ENCODE data around the gene LRMDA. TPM values are rescaled to one million over a fixed set of nuclear protein-coding genes. Genes with fewer than 3 reads are reported as not detected.
"Not testable (repeated sequence)": the region's sequence is repeated elsewhere in the genome, so short reads cannot be mapped to it uniquely, and the experiment has no call there.

The LRMDA gene
- total and polyA plus RNA-seq, 2 donors: 7.9 to 17.7 TPM

DNA sequence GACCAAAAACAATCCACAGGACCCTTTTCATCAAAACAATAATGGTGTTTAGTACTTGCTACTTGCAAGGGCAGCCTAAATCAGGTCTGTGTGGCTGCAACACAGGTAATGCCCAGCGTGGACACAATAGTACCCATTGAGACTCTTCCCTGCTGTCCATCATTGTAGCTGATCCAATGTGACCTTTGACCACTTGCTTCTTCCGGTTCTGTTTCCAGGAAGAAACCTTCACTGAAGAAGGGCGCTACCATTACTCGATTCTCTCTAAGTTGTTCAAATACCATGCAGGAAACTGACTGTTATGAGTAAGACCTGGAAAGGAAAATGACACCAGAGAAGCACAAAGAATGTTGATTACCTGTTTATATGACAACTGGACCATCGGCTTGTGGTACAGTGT is 1128.9 kb downstream of the LRMDA start:
- Histone ChIP-seq H3K4me1 (ENCODE audit: insufficient read depth) (peaks cover 2% of the 10 kb centered on the region), H3K36me3 (ENCODE audit: insufficient read depth) (no peaks in the 10 kb centered on the region), H3K4me3 (ENCODE audit: low read depth, low read length) (no peak overlapping the region), H3K27ac (ENCODE audit: low read depth) (no peak overlapping the region)
- 94% methylated on average over 5 of the region's 5 CpGs for WGBS
- DNase-seq (ENCODE audit: extremely low spot score): no peak

DNA sequence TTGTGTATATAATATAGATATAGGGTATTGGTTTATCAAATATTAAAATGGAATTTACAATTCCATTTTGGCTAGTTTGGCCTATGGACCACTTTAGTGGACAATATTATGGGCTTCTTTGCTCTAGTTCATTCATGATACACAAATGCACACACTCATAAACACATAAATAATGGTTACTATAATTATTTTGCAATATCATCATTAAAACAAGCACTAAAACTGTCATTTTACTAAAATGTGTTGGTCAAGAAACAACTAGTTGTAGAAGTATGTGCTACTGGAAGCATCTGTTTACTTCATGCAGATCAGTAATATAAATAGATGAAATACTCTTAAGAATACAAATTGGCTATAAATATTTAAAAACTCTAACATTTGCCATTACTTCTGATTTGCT is 1131.9 kb downstream of the LRMDA start:
- Histone ChIP-seq H3K4me3 (ENCODE audit: low read depth, low read length) (no peak overlapping the region), H3K4me1 (ENCODE audit: insufficient read depth) (peaks cover 2% of the 10 kb centered on the region), H3K36me3 (ENCODE audit: insufficient read depth) (no peaks in the 10 kb centered on the region), H3K27ac (ENCODE audit: low read depth) (no peak overlapping the region)
- no peak for DNase-seq (ENCODE audit: extremely low spot score)

DNA sequence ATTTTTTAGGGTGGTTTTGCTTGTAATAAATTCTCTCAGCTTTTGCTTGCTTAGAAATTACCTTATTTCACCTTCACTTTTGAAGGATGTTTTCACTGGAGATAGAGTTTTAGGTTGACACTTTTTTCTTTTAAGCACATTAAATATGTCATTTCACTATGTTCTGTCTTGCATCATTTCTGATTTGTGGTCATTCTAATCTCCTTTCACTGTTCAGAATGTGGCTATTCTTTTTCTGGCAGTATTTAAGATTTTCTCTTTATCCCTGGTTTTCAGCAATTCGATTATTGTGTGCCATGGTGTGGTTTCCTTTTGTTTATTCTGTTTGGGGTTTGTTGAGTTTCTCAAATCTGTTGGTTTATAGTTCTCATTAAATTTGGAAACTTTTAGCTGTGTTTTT is 1140.6 kb downstream of the LRMDA start:
- no peaks in the 10 kb centered on the region for H3K4me1 ChIP-seq (ENCODE audit: insufficient read depth)
- 70% methylated on average over 1 of the region's 1 CpG for WGBS
- H3K4me3 ChIP-seq (ENCODE audit: low read depth, low read length): no peak overlapping the region
- H3K36me3 ChIP-seq (ENCODE audit: insufficient read depth): no peaks in the 10 kb centered on the region
- H3K27ac ChIP-seq (ENCODE audit: low read depth): no peak overlapping the region
- no peak for DNase-seq (ENCODE audit: extremely low spot score)

DNA sequence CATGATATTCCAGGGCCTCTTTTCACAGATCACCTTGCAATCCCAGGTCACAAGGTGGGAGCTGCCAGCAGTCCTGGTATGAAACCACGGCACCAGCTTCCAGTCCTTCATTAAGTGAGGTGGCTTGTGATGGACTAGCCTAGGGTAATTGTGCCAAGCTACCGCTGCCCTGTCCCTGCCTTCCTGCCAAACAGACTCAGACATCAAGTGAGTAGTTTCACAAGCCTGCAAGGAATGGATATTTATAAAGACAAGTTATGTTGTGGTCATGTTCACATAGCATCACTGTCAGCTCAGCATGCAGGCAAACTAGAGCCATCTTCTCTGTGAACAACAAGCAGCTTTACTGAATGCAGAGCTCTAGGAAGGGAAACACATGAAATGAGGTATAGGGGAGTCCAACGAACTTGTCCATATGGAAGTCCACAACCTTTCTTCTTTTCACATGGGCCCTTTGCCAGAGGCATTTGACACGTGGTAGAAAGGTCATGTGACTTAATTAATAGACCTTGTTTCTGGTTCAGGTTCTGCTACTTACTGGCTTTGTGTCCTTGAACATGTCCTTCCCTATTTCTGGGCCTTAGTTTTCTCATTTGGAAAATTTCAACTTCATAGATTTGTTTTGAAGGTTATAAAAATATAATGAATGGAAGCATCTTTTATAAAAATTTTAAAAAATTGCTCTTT is 1145.0 kb downstream of the LRMDA start:
- DNase-seq (ENCODE audit: extremely low spot score): no peak
- H3K36me3 ChIP-seq (ENCODE audit: insufficient read depth): no peaks in the 10 kb centered on the region
- no peak overlapping the region for H3K4me3 ChIP-seq (ENCODE audit: low read depth, low read length)
- H3K4me1 ChIP-seq (ENCODE audit: insufficient read depth): no peaks in the 10 kb centered on the region
- no peak overlapping the region for H3K27ac ChIP-seq (ENCODE audit: low read depth)
- WGBS: 70% methylated on average over 4 of the region's 4 CpGs

DNA sequence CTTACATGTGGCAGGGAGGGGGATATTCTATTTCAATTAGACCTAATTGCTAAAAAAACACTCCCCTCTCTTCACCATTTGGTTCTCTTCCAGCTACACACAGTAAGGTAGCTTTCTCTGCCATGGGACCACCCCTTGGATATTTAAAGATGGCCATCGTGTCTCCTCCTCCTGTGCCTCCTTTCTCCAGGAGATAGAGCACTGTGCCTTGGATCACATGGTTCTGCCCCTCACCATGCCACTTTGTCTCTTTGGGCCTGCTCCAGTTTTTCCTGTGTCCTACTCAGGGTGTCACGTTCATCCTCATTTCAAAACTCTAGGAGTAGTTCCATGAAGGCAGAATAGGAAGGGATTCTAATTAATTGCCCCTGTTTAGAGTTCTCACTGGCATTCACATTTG is 1146.0 kb downstream of the LRMDA start:
- Histone ChIP-seq H3K36me3 (ENCODE audit: insufficient read depth) (no peaks in the 10 kb centered on the region), H3K4me3 (ENCODE audit: low read depth, low read length) (no peak overlapping the region), H3K4me1 (ENCODE audit: insufficient read depth) (no peaks in the 10 kb centered on the region), H3K27ac (ENCODE audit: low read depth) (no peak overlapping the region)
- no peak for DNase-seq (ENCODE audit: extremely low spot score)
- 97% methylated on average over 2 of the region's 2 CpGs for WGBS

DNA sequence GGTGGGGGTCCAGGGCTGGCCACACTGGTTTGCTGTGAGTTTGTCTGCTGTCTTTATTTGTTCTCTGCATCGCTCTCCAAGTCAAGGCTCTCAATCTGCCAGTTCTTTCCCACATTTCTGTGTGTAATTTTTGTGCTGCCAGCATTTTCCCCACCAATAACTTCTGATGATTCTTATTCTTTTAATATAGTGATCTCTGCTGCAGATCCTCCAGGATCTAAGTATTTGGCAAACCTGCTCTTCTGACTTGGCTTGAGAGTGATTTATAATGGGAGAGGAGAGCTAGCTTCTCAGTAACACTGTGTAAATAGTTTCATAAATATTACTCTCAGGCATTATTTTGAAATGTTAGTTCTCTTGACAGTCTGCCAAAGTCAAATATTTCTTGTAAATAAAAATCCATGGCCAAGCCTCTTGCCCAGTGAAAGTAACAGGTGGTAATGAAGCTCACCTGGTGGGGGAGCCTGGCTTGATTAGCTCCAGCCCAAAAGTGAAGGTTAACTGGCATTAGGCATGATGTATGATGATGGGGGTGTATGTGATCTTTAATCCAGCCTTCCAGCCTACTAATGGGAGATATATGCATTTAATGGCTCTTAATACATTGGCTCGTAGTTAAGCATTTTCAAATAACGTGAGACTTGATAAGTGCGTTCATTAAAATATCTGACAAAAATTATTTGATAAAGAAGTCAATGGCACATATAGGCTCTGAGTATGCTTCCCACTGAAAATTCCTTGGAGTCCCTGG is 1150.3 kb downstream of the LRMDA start:
- no peaks in the 10 kb centered on the region for H3K36me3 ChIP-seq (ENCODE audit: insufficient read depth)
- no peak overlapping the region for H3K4me3 ChIP-seq (ENCODE audit: low read depth, low read length)
- no peak for DNase-seq (ENCODE audit: extremely low spot score)
- H3K4me1 ChIP-seq (ENCODE audit: insufficient read depth): no peaks in the 10 kb centered on the region
- 70% methylated on average over 4 of the region's 4 CpGs for WGBS
- H3K27ac ChIP-seq (ENCODE audit: low read depth): no peak overlapping the region

DNA sequence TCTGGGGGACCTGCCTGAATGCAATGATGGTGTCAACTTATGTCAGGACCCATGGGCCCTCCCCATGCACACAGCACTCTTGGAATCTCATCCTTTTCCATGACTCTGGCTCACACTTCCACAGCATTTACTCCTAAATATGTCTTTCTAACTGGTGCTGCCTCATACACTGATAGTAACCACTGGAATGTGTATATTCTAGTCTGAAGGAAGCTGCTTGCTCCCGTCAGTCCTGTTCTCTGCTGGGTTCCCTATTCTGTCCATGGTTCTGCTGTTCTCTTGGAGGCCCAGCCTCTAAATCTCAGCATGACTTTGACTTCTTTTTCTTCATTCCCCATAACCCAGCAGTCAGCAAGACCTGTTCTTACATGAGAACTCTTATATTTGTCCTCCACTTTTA is 1151.1 kb downstream of the LRMDA start:
- DNase-seq (ENCODE audit: extremely low spot score): no peak
- Histone ChIP-seq H3K27ac (ENCODE audit: low read depth) (no peak overlapping the region), H3K4me1 (ENCODE audit: insufficient read depth) (no peaks in the 10 kb centered on the region), H3K4me3 (ENCODE audit: low read depth, low read length) (no peak overlapping the region), H3K36me3 (ENCODE audit: insufficient read depth) (no peaks in the 10 kb centered on the region)
- WGBS: 84% methylated on average over 1 of the region's 1 CpG

DNA sequence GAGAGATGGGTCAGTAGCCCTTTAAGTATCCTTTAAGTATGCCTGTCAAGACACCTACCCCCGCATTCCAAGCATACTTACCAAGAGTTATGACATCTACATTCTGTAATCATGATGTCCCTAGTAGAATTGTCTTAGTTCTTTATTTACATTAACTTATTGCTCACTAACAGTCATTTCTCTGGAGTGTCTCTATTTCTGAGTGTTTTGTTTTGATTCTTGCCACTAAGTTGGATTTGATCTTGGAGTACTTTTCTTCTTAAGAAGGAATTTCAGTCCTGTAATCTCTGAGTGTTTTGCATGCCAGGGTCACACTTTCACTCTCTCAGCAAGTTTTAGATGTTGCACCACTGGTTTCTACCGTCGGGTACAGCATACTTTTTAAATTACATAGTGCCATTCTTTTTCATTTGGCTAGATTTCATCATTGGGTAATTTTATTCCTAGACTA is 1152.3 kb downstream of the LRMDA start:
- H3K27ac ChIP-seq (ENCODE audit: low read depth): no peak overlapping the region
- DNase-seq (ENCODE audit: extremely low spot score): no peak
- no peak overlapping the region for H3K4me3 ChIP-seq (ENCODE audit: low read depth, low read length)
- H3K4me1 ChIP-seq (ENCODE audit: insufficient read depth): no peaks in the 10 kb centered on the region
- WGBS: 25% methylated on average over 3 of the region's 3 CpGs
- no peaks in the 10 kb centered on the region for H3K36me3 ChIP-seq (ENCODE audit: insufficient read depth)

DNA sequence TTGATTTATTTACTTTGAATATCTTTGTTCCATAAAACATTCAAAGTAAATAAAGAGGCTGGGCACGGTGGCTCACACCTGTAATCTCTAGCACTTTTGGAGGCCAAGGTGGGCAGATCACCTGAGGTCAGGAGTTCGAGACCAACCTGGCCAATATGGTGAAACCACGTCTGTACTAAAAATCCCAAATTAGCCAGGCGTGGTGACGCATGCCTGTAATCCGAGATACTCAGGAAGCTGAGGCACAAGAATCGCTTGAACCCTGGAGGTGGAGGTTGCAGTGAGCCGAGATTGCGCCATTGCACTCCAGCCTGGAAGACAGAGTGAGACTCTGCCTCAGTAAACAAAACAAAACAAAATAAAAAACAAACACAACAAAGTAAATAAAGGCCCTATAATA is 1153.0 kb downstream of the LRMDA start:
- H3K4me3 ChIP-seq (ENCODE audit: low read depth, low read length); DNase-seq (ENCODE audit: extremely low spot score); H3K4me1 ChIP-seq (ENCODE audit: insufficient read depth); H3K36me3 ChIP-seq (ENCODE audit: insufficient read depth); H3K27ac ChIP-seq (ENCODE audit: low read depth): not testable (repeated sequence)
- WGBS: 88% methylated on average over 9 of the region's 9 CpGs

Small RNA genes lying within 50 kb of the gene (small RNA-seq; reads per million reads assigned to genes)
- not detected for gene MIR606
- gene RN7SL518P: not detected
- not detected for gene RNU6-673P

Other genes starting within 250 kb of the LRMDA start
- gene VDAC2, start 220.8 kb upstream of the LRMDA start, total RNA-seq: 127 TPM
- 209 TPM for gene VDAC2, start 220.8 kb upstream of the LRMDA start, polyA plus RNA-seq
- gene COMTD1, start 195.7 kb upstream of the LRMDA start, total RNA-seq: 2.3 TPM
- gene COMTD1, start 195.7 kb upstream of the LRMDA start, polyA plus RNA-seq: 16.3 TPM
- 12.1 TPM for gene ZNF503, start 29.9 kb upstream of the LRMDA start, total RNA-seq
- 31.1 TPM for gene ZNF503, start 29.9 kb upstream of the LRMDA start, polyA plus RNA-seq

Data from urinary bladder (tissue), 4 donors.